Mucosa of descending colon (tissue), 3 donors: Measurements from ENCODE around the gene KPTN. TPM values are rescaled to one million over a fixed set of nuclear protein-coding genes. Genes with fewer than 3 reads are reported as not detected.
A peak's percentile ranks its signal among the peaks of the same experiment; 100 is the strongest.

ENCODE experiments used
- ATAC-seq: fragments of 200-7000 bp; cut with Tn5 transposase; one replicate; pipeline ENCODE4 v1.9.1; 2020; ENCODE audit warnings: mild to moderate bottlenecking, moderate library complexity
- DNase-seq, 3 donors: peaks; one replicate each; pipeline ENCODE4 v3.0.0-alpha.2; 2020
- H3K36me3 ChIP-seq: fragments of 200-600 bp; one replicate; pipeline ENCODE4 v1.8.0; 2021; ENCODE audit warnings: low read depth, mild to moderate bottlenecking
- H3K4me1 ChIP-seq: fragments of 200-600 bp; one replicate; pipeline ENCODE4 v1.8.0; 2021; ENCODE audit warnings: low read depth, mild to moderate bottlenecking
- H3K4me3 ChIP-seq: fragments of 200-600 bp; one replicate; pipeline ENCODE4 v1.8.0; 2021; ENCODE audit warnings: mild to moderate bottlenecking
- H3K9me3 ChIP-seq: fragments of 200-600 bp; one replicate; pipeline ENCODE4 v1.8.0; 2021; ENCODE audit warnings: mild to moderate bottlenecking
- intact Hi-C, 2 donors: fragments of 100-400 bp; cut with DNase I in 1 of 2; cut with micrococcal nuclease in 1 of 2; formaldehyde crosslinking; loops; one replicate each; pipeline versions ENCODE4 v1.11.0 to v1.11.1; 2022; cut with DNase I, micrococcal nuclease
- total RNA-seq, 3 donors: library from RNA; stranded (reverse); fragmentation: NEBNext Ultra II Directional in 2 of 3; extraction: Animal tissue kit (Norgen Biotek cat#: 25700) in 2 of 3; gene quantifications; one replicate each; pipeline versions ENCODE4 v1.2.1 to v1.2.4, GENCODE V29; 2021 to 2023
- TF ChIP-seq, protein P1 (sequence below): fragments of 200-600 bp; IDR thresholded peaks from one replicate; pipeline ENCODE4 v1.8.0; 2022; ENCODE audit warnings: antibody characterized with exemption, mild to moderate bottlenecking
- donor health status: DM: no; HTN: no; CAD: no; lungs with moderate emphysema.
- donor health status: DM: no; HTN: no; CAD: no.
- donor health status: DM: no; HTN: yes; CAD: no.

KPTN gene
- total RNA-seq, 3 donors from 2014 or later, result 5.5 to 8.9 (median 8.9) TPM

DNA sequence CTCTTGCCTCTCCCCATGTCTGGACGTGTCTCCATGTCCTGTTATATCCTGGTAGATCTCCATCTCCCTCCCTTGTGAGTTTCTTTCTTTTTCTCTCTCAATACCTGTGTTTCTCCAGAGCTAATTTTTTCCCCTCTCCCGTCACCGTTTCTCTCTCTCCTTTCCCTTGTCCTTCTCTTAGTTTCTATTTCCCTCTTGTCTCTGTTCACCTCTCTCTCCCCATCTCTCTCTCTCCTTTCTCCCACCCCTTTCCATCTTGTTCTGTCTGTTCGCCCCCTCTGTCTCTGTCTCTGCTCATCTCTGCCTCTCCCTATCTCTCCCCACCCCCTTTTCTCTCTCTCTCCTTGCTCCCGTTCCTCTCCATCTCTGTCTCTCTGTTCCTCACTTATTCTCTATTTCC lies 25.3 kb downstream of the KPTN start:
- TF ChIP-seq, protein P1, sequence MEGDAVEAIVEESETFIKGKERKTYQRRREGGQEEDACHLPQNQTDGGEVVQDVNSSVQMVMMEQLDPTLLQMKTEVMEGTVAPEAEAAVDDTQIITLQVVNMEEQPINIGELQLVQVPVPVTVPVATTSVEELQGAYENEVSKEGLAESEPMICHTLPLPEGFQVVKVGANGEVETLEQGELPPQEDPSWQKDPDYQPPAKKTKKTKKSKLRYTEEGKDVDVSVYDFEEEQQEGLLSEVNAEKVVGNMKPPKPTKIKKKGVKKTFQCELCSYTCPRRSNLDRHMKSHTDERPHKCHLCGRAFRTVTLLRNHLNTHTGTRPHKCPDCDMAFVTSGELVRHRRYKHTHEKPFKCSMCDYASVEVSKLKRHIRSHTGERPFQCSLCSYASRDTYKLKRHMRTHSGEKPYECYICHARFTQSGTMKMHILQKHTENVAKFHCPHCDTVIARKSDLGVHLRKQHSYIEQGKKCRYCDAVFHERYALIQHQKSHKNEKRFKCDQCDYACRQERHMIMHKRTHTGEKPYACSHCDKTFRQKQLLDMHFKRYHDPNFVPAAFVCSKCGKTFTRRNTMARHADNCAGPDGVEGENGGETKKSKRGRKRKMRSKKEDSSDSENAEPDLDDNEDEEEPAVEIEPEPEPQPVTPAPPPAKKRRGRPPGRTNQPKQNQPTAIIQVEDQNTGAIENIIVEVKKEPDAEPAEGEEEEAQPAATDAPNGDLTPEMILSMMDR, result no peak
- no peak for ATAC-seq
- H3K36me3 ChIP-seq, result no peaks in the 10 kb centered on the region

DNA sequence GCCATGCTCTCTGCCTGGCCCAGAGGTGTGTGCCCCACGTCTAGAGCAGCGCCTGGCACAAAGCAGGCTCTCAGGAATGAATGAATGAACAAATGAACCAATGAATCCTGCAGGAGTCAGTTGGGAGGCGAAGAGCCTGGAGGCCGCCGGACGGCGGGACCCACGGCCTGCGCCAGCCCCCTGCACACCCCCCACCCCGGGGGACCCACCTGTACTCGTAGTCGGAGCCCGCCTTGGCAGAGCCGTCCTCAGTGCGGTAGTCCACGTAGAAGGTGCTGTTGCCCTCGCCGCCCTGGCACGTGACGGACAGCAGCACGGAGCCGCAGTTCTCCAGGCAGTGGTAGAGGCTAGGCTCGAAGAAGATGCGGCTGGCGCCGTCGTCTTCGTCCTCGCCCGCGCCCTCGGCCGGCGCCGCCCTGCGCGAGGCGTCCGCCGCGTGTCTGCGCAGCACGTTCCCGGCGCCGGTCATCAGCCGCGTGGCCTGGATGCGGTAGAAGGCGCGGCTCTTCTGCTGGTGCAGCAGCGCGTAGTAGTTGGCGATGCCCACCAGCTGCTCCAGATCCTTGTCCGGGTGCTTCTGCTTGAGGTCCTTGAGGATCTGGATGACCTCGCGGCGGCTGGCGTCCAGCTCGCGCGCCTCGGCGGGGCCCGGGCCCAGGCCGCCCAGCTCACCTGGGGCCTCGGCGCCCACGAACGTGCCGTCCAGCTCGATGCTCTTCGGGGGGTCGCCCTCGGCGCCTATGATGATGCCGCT lies 27.1 kb downstream of the KPTN start:
- Histone ChIP-seq H3K9me3 (no peaks in the 10 kb centered on the region), H3K4me1 (peaks cover 7% of the 10 kb centered on the region), H3K4me3 (no peak overlapping the region), H3K36me3 (no peaks in the 10 kb centered on the region)
- no peak for DNase-seq
- TF ChIP-seq, protein P1, result no peak
- intact Hi-C loops, result no loop called here
- peak; percentile 34 for ATAC-seq

More for the DNA sequence above, 25.3 kb downstream of the KPTN start:
- DNase-seq, result no peak
- no peaks in the 10 kb centered on the region for H3K9me3 ChIP-seq
- intact Hi-C loops, result no loop called here
- no peak overlapping the region for H3K4me3 ChIP-seq
- peaks cover 7% of the 10 kb centered on the region for H3K4me1 ChIP-seq

DNA sequence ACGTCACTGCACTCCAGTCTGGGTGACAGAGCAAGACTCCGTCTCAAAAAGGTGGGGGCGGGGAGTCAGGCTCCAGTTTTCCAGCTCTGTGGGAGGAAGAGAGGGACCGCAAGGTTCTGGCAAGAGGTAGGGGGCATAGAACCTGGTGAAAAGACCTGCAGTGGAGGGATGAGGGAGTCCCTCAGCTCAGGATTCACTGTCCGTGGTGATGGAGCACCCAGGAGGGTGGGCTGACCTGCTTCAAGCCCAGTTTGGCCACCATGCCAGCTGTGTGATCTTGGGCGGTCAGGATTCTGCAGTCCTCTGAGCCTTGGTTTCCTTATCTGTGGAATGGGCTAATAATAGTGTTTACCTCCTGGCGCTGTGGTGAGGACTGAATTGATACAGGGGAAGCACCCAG lies 33.5 kb downstream of the KPTN start:
- H3K9me3 ChIP-seq, result no peaks in the 10 kb centered on the region
- no peak for DNase-seq
- ATAC-seq, result no peak
- TF ChIP-seq, protein P1, result no peak
- H3K4me3 ChIP-seq, result no peak overlapping the region
- peaks cover 9% of the 10 kb centered on the region for H3K4me1 ChIP-seq
- H3K36me3 ChIP-seq, result no peaks in the 10 kb centered on the region
- intact Hi-C loops, result no loop called here

DNA sequence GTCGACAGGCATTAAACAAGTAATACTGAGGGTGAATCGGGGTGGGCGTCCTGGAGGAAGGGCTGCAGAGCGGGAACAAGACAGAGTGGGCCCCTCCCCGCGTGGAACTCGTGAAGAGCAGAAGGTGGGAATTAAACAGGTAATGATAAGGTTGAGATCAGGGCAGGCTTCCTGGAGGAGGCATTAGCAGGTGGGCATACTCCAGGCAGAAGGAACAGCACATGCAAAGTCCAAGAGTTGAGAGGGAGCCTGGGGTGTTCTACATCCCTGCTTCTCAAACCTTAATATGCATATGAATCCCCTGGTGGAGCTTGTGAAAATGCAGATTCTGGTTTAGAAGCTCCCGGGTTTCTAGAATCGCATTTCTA lies 35.7 kb downstream of the KPTN start:
- Histone ChIP-seq H3K4me3 (no peak overlapping the region), H3K4me1 (peaks cover 9% of the 10 kb centered on the region), H3K9me3 (no peaks in the 10 kb centered on the region), H3K36me3 (no peaks in the 10 kb centered on the region)
- TF ChIP-seq, protein P1, result no peak
- DNase-seq (no peak), ATAC-seq (no peak)
- intact Hi-C loops, result no loop called here

DNA sequence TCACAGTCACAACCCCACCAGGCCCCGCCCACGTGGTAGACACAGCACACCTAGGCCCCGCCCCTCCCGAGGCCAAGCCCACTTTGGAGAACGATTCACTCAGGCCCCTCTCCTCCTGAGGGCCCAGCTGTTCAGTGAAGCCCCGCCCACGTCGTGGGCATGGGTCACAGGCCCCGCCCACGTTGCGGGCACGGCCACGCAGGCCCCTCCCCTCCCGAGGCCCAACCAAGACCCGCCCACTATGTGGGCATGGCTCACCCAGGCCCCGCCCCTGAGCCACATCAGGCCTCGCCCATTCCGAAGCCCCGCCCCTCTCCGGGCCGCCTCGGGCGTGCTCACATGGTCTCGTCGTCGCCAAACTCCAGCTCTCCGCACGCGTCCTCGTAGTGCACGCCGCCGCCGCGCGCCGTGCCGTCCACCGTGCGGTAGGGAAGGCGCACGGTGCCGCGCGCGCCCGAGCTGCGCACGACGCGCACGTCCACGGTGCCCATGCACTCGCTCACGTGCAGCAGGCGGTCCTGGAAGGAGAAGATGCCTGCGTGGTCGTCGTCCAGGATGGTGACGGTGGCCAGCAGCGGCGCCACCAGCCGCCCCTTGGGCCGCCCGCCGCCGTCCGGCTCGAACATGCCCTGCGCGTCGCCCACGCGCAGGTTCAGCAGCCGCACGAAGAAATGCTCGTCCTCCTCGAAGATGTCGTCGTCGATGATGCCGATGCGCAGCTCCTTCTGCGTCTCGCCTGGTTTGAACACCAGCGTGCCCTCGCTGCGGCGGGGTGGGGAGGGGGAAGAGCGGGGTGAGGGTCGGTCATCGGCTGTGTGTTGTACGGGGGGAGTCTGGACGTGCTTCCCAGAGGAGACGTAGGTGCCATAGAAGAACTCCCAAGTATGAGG lies 36.3 kb downstream of the KPTN start:
- DNase-seq (peak; percentile 53 to 63 (median 58)), ATAC-seq (peak; percentile 81)
- H3K9me3 ChIP-seq, result no peaks in the 10 kb centered on the region
- H3K36me3 ChIP-seq, result no peaks in the 10 kb centered on the region
- no peak overlapping the region for H3K4me3 ChIP-seq
- intact Hi-C loops, result no loop called here
- TF ChIP-seq, protein P1, result no peak
- H3K4me1 ChIP-seq, result peaks cover 9% of the 10 kb centered on the region
